NB4 (cell line): ENCODE measurements around the gene ARSK.

ENCODE experiments used
- MAX ChIP-seq: IDR thresholded peaks from 2 replicates; pipeline ENCODE4 v1.6.1; 2011; ENCODE audit warnings: low read depth, low read length
- MYC ChIP-seq: IDR thresholded peaks from 2 replicates; pipeline ENCODE4 v1.6.1; 2011; ENCODE audit warnings: low read depth, low read length
- POLR2A ChIP-seq: IDR thresholded peaks from 2 replicates; pipeline ENCODE4 v1.6.1; 2011; ENCODE audit warnings: mild to moderate bottlenecking; ENCODE audit not compliant: insufficient read length; ENCODE audit errors: extremely low read depth
- TF ChIP-seq, protein P1 (sequence below): IDR thresholded peaks from one replicate; pipeline ENCODE4 v1.5.1; 2012; ENCODE audit warnings: low read depth, low read length

DNA sequence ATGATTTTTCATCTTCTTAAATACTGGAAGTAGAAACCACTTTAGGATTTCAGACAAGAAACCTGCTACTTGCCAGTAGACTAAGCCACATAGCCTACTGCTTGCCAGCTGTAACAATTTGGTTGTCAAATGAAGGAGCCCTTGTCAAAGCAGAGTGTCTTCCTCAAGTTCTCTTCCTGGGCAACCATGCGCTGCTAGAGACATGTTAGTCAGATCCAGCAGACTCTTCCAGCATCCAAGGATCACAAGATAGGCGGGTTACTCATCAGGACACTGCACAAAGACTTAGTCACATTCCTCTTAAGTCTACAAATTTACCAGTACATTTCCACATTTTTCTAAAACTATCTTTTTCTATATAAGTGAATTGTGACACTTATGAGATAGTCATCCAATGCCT, 24.5 kb upstream of the ARSK start:
- TF ChIP-seq POLR2A (no peak), MAX (no peak), MYC (no peak)
- TF ChIP-seq, protein P1, sequence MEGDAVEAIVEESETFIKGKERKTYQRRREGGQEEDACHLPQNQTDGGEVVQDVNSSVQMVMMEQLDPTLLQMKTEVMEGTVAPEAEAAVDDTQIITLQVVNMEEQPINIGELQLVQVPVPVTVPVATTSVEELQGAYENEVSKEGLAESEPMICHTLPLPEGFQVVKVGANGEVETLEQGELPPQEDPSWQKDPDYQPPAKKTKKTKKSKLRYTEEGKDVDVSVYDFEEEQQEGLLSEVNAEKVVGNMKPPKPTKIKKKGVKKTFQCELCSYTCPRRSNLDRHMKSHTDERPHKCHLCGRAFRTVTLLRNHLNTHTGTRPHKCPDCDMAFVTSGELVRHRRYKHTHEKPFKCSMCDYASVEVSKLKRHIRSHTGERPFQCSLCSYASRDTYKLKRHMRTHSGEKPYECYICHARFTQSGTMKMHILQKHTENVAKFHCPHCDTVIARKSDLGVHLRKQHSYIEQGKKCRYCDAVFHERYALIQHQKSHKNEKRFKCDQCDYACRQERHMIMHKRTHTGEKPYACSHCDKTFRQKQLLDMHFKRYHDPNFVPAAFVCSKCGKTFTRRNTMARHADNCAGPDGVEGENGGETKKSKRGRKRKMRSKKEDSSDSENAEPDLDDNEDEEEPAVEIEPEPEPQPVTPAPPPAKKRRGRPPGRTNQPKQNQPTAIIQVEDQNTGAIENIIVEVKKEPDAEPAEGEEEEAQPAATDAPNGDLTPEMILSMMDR = no peak
